ENCODE results near the gene POGLUT2.

Gene POGLUT2

DNA sequence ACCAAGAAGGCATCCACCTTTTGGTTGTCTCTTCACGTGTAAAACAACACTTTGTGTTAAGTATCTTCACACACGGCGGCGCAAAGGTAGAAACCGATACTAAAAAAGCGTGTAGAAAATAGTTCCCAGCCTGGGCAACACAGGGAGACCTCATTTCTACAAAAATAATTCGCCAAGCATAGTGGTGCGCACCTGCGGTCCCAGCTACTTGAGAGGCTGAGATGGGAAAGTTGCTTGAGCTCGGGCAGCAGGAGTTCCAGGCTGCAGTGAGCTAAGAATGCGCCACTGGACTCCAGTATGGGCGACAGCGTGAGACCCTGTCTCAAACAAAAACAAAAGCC, 46.5 kb upstream of the POGLUT2 start:
- peak overlapping the region; percentile 90 for H3K4me3 ChIP-seq (ENCODE audit: low read depth, low read length)
- no peak for DNase-seq (ENCODE audit: low read depth)
- TF ChIP-seq MYC (IDR thresholded peaks at IDR 0.05; ENCODE audit: low read depth, low read length) (no peak), POLR2A (IDR thresholded peaks at IDR 0.05; ENCODE audit: extremely low read depth, insufficient read length) (no peak), CTCF (IDR thresholded peaks at IDR 0.05; ENCODE audit: low read depth, low read length) (no peak)
- TF ChIP-seq, protein P1, sequence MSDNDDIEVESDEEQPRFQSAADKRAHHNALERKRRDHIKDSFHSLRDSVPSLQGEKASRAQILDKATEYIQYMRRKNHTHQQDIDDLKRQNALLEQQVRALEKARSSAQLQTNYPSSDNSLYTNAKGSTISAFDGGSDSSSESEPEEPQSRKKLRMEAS (IDR thresholded peaks at IDR 0.05; ENCODE audit: low read depth, low read length) = no peak

GRCh38 chr13:102839462-102839861, 40.7 kb upstream of the POGLUT2 start:
- H3K4me3 ChIP-seq (ENCODE audit: low read depth, low read length) = no peak overlapping the region
- no peak for DNase-seq (ENCODE audit: low read depth)
- TF ChIP-seq CTCF (IDR thresholded peaks at IDR 0.05; ENCODE audit: low read depth, low read length) = no peak

GRCh38 chr13:102838982-102839381, 40.2 kb upstream of the POGLUT2 start:
- TF ChIP-seq, protein P1 (IDR thresholded peaks at IDR 0.05; ENCODE audit: low read depth, low read length) = no peak
- TF ChIP-seq MYC (IDR thresholded peaks at IDR 0.05; ENCODE audit: low read depth, low read length) = no peak
- no peak for TF ChIP-seq CTCF (IDR thresholded peaks at IDR 0.05; ENCODE audit: low read depth, low read length)
- TF ChIP-seq POLR2A (IDR thresholded peaks at IDR 0.05; ENCODE audit: extremely low read depth, insufficient read length) = no peak
- no peak overlapping the region for H3K4me3 ChIP-seq (ENCODE audit: low read depth, low read length)
- no peak for DNase-seq (ENCODE audit: low read depth)

DNA sequence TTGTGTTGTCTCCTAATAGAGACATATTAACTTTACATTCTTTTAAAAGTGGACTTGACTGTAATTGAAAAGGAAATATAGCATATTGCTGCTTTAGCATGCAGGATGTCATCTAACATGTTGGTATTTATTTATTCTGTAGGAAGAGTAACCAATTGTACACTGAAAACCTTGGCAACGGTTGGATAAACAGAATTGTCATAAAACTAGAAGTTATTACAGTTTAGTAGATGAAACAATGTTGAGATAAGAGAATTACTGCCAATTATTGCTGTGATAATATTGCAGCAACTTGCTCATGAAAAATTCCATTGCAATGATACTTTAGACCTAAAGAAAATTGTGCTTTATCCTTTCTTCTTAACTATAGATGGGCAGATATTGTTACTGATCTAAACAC, 39.5 kb upstream of the POGLUT2 start:
- TF ChIP-seq, protein P1 (IDR thresholded peaks at IDR 0.05; ENCODE audit: low read depth, low read length) = no peak
- TF ChIP-seq CTCF (IDR thresholded peaks at IDR 0.05; ENCODE audit: low read depth, low read length) = no peak
- TF ChIP-seq POLR2A (IDR thresholded peaks at IDR 0.05; ENCODE audit: extremely low read depth, insufficient read length) = no peak
- no peak for TF ChIP-seq MYC (IDR thresholded peaks at IDR 0.05; ENCODE audit: low read depth, low read length)
- no peak overlapping the region for H3K4me3 ChIP-seq (ENCODE audit: low read depth, low read length)
- no peak for DNase-seq (ENCODE audit: low read depth)

DNA sequence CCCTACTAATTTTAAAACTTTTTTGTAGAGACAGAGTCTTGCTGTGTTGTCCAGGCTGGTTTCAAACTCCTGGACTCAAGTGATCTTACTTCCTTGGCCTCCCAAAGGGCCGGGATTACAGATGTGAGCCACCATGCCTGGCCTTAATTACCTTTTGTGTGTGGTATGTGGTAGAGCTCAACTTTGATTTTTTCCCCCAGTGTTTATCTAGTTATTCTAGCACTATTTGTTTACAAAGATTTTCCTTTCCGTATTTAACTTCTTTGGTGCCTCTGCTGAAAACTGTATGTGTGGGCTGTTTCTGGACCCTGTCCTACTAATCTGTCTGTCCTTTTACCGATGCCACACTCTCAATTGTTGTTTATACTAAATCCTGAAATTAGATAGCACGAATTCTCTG, 37.7 kb upstream of the POGLUT2 start:
- TF ChIP-seq POLR2A (IDR thresholded peaks at IDR 0.05; ENCODE audit: extremely low read depth, insufficient read length) = no peak
- no peak for TF ChIP-seq MYC (IDR thresholded peaks at IDR 0.05; ENCODE audit: low read depth, low read length)
- TF ChIP-seq CTCF (IDR thresholded peaks at IDR 0.05; ENCODE audit: low read depth, low read length) = no peak
- H3K4me3 ChIP-seq (ENCODE audit: low read depth, low read length) = no peak overlapping the region
- no peak for DNase-seq (ENCODE audit: low read depth)

DNA sequence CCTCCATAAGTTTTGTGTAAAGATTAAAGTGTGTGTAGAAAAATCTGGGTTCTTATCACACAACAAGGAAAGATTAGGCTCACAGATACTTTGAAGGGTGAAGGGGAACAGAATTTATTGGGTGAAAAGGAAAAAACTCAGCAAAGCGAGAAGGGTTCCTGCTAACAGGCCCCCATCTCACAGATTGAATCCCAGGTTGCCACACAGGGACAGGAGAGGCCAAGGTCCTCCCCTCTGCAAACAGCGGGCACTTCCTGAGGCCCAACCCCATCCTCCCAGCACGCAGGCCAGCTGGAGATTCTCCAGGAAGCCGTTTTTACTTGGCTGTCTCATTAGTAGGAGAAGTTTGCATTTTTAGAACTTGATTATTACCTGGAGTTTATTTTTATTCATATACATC, 31.9 kb upstream of the POGLUT2 start:
- no peak for DNase-seq (ENCODE audit: low read depth)
- H3K4me3 ChIP-seq (ENCODE audit: low read depth, low read length) = no peak overlapping the region
- TF ChIP-seq POLR2A (IDR thresholded peaks at IDR 0.05; ENCODE audit: extremely low read depth, insufficient read length) = no peak
